SK-N-SH treated with all-trans-retinoic acid at 6 μM for 48 hours (cell line): Measurements from ENCODE around the gene GART.

Experiments
- ATAC-seq: fragments of 200-7000 bp; cut with Tn5 transposase; 3 replicates; pipeline ENCODE4 v1.9.1; 2020; ENCODE audit warnings: mild to moderate bottlenecking, moderate library complexity
- ARNTL ChIP-seq: fragments of 450-650 bp; formaldehyde crosslinking; IDR thresholded peaks from 2 replicates; pipeline ENCODE4 v1.5.0; 2020; ENCODE audit warnings: low read depth, mild to moderate bottlenecking, moderate library complexity, borderline replicate concordance
- BACH2 ChIP-seq: fragments of 250-450 bp; sonication (Bioruptor Pico); IDR thresholded peaks from 2 replicates; pipeline ENCODE4 v1.9.0; 2021; ENCODE audit warnings: mild to moderate bottlenecking, borderline replicate concordance
- CSDC2 ChIP-seq: fragments of 250-450 bp; sonication (Bioruptor Pico); IDR thresholded peaks from 2 replicates; pipeline ENCODE4 v1.5.0; 2020; ENCODE audit warnings: mild to moderate bottlenecking, moderate library complexity
- CSRNP3 ChIP-seq: fragments of 250-450 bp; sonication (Bioruptor Pico); IDR thresholded peaks from 2 replicates; pipeline ENCODE4 v1.5.1; 2021; ENCODE audit warnings: mild to moderate bottlenecking, moderate library complexity
- ESRRG ChIP-seq: fragments of 250-450 bp; sonication (Bioruptor Pico); IDR thresholded peaks from 2 replicates; pipeline ENCODE4 v1.6.1; 2021; ENCODE audit warnings: mild to moderate bottlenecking
- GLIS3 ChIP-seq: fragments of 250-450 bp; sonication (Bioruptor Pico); IDR thresholded peaks from 2 replicates; pipeline ENCODE4 v1.5.0; 2020; ENCODE audit warnings: mild to moderate bottlenecking, moderate library complexity
- ISL1 ChIP-seq: fragments of 250-450 bp; sonication (Bioruptor Pico); IDR thresholded peaks from 2 replicates; pipeline ENCODE4 v2.1.2; 2022; ENCODE audit warnings: mild to moderate bottlenecking, moderate library complexity
- OSR1 ChIP-seq: fragments of 250-450 bp; sonication (Bioruptor Pico); IDR thresholded peaks from 2 replicates; pipeline ENCODE4 v1.8.0; 2022; ENCODE audit warnings: moderate library complexity, mild to moderate bottlenecking, inconsistent platforms
- PATZ1 ChIP-seq: fragments of 250-450 bp; sonication (Bioruptor Pico); IDR thresholded peaks from 2 replicates; pipeline ENCODE4 v1.8.0; 2020; ENCODE audit warnings: mild to moderate bottlenecking, moderate library complexity, borderline replicate concordance
- POU6F1 ChIP-seq: fragments of 250-450 bp; sonication (Bioruptor Pico); IDR thresholded peaks from 2 replicates; pipeline ENCODE4 v1.8.0; 2021; ENCODE audit warnings: low read depth, mild to moderate bottlenecking, moderate library complexity, borderline replicate concordance
- PPARA ChIP-seq: fragments of 250-450 bp; sonication (Bioruptor Pico); IDR thresholded peaks from 2 replicates; pipeline ENCODE4 v1.5.0; 2020; ENCODE audit warnings: mild to moderate bottlenecking, borderline replicate concordance
- SNAI2 ChIP-seq: fragments of 250-450 bp; sonication (Bioruptor Pico); IDR thresholded peaks from 2 replicates; pipeline ENCODE4 v1.5.0; 2020; ENCODE audit warnings: mild to moderate bottlenecking, moderate library complexity
- TCF4 ChIP-seq: fragments of 250-450 bp; sonication (Bioruptor Pico); IDR thresholded peaks from 2 replicates; pipeline ENCODE4 v1.8.0; 2021; ENCODE audit warnings: mild to moderate bottlenecking, moderate library complexity, borderline replicate concordance
- TOX ChIP-seq: fragments of 250-450 bp; sonication (Bioruptor Pico); IDR thresholded peaks from 2 replicates; pipeline ENCODE4 v1.8.0; 2021; ENCODE audit warnings: mild to moderate bottlenecking, moderate library complexity, borderline replicate concordance
- ZC3H10 ChIP-seq: fragments of 250-450 bp; sonication (Bioruptor Pico); IDR thresholded peaks from 2 replicates; pipeline ENCODE4 v1.5.1; 2021; ENCODE audit warnings: mild to moderate bottlenecking, moderate library complexity
- ZNF70 ChIP-seq: fragments of 450-650 bp; formaldehyde crosslinking; IDR thresholded peaks from 2 replicates; pipeline ENCODE4 v1.5.0; 2020; ENCODE audit warnings: mild to moderate bottlenecking, moderate library complexity
- ZNF8 ChIP-seq: fragments of 450-650 bp; formaldehyde crosslinking; IDR thresholded peaks from 2 replicates; pipeline ENCODE4 v1.5.0; 2020; ENCODE audit warnings: mild to moderate bottlenecking, moderate library complexity
- TF ChIP-seq, protein P1 (sequence below): fragments of 250-450 bp; sonication (Bioruptor Pico); IDR thresholded peaks from 2 replicates; pipeline ENCODE4 v1.5.0; 2020; ENCODE audit warnings: mild to moderate bottlenecking, moderate library complexity

Gene GART

GRCh38 chr21:33572350-33572749, 30.4 kb upstream of the GART start:
- no peak for ATAC-seq
- TF ChIP-seq TOX: no peak
- no peak for TF ChIP-seq ZNF8 (CRISPR knock-in tag)

GRCh38 chr21:33569991-33570390, 28.1 kb upstream of the GART start:
- TF ChIP-seq POU6F1 (CRISPR knock-in tag) (no peak), ZC3H10 (CRISPR knock-in tag) (no peak), ISL1 (CRISPR knock-in tag) (no peak), OSR1 (no peak), CSRNP3 (CRISPR knock-in tag) (no peak), ARNTL (CRISPR knock-in tag) (no peak), TCF4 (no peak), CSDC2 (CRISPR knock-in tag) (no peak), ESRRG (CRISPR knock-in tag) (no peak), ZNF8 (CRISPR knock-in tag) (no peak), GLIS3 (CRISPR knock-in tag) (no peak), BACH2 (no peak)
- TF ChIP-seq, protein P1, sequence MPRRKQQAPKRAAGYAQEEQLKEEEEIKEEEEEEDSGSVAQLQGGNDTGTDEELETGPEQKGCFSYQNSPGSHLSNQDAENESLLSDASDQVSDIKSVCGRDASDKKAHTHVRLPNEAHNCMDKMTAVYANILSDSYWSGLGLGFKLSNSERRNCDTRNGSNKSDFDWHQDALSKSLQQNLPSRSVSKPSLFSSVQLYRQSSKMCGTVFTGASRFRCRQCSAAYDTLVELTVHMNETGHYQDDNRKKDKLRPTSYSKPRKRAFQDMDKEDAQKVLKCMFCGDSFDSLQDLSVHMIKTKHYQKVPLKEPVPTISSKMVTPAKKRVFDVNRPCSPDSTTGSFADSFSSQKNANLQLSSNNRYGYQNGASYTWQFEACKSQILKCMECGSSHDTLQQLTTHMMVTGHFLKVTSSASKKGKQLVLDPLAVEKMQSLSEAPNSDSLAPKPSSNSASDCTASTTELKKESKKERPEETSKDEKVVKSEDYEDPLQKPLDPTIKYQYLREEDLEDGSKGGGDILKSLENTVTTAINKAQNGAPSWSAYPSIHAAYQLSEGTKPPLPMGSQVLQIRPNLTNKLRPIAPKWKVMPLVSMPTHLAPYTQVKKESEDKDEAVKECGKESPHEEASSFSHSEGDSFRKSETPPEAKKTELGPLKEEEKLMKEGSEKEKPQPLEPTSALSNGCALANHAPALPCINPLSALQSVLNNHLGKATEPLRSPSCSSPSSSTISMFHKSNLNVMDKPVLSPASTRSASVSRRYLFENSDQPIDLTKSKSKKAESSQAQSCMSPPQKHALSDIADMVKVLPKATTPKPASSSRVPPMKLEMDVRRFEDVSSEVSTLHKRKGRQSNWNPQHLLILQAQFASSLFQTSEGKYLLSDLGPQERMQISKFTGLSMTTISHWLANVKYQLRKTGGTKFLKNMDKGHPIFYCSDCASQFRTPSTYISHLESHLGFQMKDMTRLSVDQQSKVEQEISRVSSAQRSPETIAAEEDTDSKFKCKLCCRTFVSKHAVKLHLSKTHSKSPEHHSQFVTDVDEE (CRISPR knock-in tag): no peak
- ATAC-seq: no peak

DNA sequence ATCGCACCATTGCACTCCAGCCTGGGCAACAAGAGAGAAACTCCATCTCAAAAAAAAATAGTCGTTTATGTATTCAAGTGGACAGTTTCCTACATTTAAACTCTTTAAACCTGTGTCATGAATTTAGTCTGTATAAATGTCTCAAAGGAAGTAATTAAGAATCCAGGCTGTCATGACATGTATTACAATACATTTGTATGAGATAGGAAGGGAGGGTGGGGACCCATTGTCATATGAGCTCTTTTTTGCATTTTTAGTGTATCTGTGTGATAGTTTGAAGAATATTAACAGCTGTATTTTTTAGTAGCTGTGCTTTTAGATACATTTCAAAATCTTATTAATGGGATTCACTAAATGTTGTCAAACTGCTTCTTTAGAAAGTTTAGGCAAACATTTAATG, 26.5 kb upstream of the GART start:
- no peak for TF ChIP-seq OSR1
- TF ChIP-seq ZC3H10 (CRISPR knock-in tag): no peak
- no peak for TF ChIP-seq ZNF70 (CRISPR knock-in tag)
- no peak for TF ChIP-seq ISL1 (CRISPR knock-in tag)
- TF ChIP-seq SNAI2 (CRISPR knock-in tag): no peak
- TF ChIP-seq ZNF8 (CRISPR knock-in tag): no peak
- no peak for ATAC-seq

DNA sequence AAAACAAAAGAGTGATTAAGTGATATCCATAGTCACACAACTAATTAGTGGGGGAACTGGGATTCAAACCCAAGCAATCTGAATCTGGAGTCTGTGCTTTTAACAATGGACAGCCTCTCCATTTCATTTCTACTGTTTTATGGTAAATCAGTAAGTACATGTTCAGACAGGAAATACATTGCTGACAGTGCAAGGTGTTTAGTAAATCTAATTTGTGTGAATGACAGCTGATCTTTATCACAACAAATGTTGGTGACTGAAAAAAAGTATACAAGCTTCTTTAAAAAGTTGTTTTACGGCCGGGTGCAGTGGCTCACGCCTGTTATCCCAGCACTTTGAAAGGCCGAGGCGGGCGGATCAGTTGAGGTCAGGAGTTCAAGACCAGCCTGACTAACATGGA, 26.0 kb upstream of the GART start:
- no peak for ATAC-seq
- no peak for TF ChIP-seq CSDC2 (CRISPR knock-in tag)
- no peak for TF ChIP-seq PATZ1 (CRISPR knock-in tag)
- TF ChIP-seq ZNF8 (CRISPR knock-in tag): no peak
- TF ChIP-seq PPARA (CRISPR knock-in tag): no peak

DNA sequence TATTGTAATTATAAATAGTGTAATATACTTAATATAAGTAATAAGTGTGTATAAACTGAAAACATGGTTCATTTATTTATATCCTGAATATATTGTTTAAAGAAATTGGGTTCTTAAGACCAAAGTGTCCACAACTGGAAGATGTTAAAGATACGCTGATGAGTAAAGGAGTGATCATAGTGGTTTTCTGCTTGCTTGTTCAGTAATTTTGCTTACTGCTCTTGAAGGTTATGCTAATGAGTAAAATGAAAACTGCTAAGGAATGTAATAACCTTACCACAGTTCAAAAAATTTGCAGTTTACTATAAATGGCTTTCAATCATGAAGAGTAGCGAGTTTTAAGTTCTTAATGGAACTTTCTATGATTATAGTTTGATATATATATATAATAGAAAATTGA, 24.6 kb upstream of the GART start:
- TF ChIP-seq TCF4 (no peak), GLIS3 (CRISPR knock-in tag) (no peak), BACH2 (no peak), ARNTL (CRISPR knock-in tag) (no peak)
- TF ChIP-seq, protein P1 (CRISPR knock-in tag): no peak
- TF ChIP-seq, all 23 proteins: peak for 0
- no peak for ATAC-seq
